Chondrocyte (in vitro differentiated cells): ENCODE results near the gene GRIK3. TPM values are rescaled to one million over a fixed set of nuclear protein-coding genes. Genes with fewer than 3 reads are reported as not detected.

Source experiments
- DNase-seq: peaks from one replicate; pipeline ENCODE4 v3.0.0; 2021; ENCODE audit warnings: mixed read lengths, low spot score
- H3K27ac Mint-ChIP-seq: one replicate; pipeline ENCODE4 v1.8.0; 2021; ENCODE audit warnings: mild to moderate bottlenecking, moderate library complexity, mixed read lengths; ENCODE audit not compliant: unreplicated experiment
- H3K27me3 Mint-ChIP-seq: 2 replicates; pipeline ENCODE4 v1.8.0; 2021; ENCODE audit warnings: low read depth, mixed read lengths
- H3K36me3 Mint-ChIP-seq: 2 replicates; pipeline ENCODE4 v1.8.0; 2021; ENCODE audit warnings: low read depth, mixed read lengths
- H3K4me1 Mint-ChIP-seq: 2 replicates; pipeline ENCODE4 v1.8.0; 2021; ENCODE audit warnings: low read depth, mild to moderate bottlenecking, mixed read lengths
- H3K4me3 Mint-ChIP-seq: one replicate; pipeline ENCODE4 v1.8.0; 2021; ENCODE audit warnings: mild to moderate bottlenecking, moderate library complexity, mixed read lengths; ENCODE audit not compliant: unreplicated experiment
- H3K9me3 Mint-ChIP-seq: 2 replicates; pipeline ENCODE4 v1.8.0; 2021; ENCODE audit warnings: low read depth, mixed read lengths
- total RNA-seq: library from RNA; stranded (reverse); gene quantifications from 3 replicates; pipeline ENCODE4 v1.2.1, GENCODE V29; 2021
- TF ChIP-seq, protein P1 (sequence below): fragments of 200-600 bp; sonication (generic); IDR thresholded peaks from 2 replicates; pipeline ENCODE4 v1.5.0; 2021; ENCODE audit warnings: antibody characterized with exemption, mild to moderate bottlenecking, moderate library complexity

Gene GRIK3
- total RNA-seq, 1 donor from 2014 or later = not detected

DNA sequence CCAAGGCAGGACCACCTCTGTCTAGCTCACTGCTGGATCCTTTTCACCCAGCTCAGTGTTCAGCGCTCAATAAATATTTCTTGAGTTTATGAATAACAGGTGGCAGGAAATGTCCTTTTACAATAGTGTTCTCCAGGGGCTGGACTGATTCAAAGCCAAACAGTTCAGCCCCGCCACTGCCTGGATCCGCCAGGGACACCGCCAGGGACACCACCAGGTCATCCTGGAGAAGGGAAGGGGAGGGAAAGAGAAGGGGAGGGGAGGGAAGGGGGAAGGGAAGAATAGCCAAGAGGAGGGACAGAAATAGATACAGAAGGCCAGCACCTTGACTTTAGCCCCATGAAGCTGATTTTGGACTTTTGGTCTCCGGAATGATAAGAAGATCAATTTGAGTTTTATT is 255.6 kb downstream of the GRIK3 start:
- DNase-seq = no peak
- Mint-ChIP-seq H3K9me3 (no peaks in the 10 kb centered on the region), H3K4me1 (no peaks in the 10 kb centered on the region), H3K27me3 (peaks cover 16% of the 10 kb centered on the region), H3K36me3 (no peaks in the 10 kb centered on the region), H3K4me3 (no peak overlapping the region), H3K27ac (no peak overlapping the region)
- TF ChIP-seq, protein P1, sequence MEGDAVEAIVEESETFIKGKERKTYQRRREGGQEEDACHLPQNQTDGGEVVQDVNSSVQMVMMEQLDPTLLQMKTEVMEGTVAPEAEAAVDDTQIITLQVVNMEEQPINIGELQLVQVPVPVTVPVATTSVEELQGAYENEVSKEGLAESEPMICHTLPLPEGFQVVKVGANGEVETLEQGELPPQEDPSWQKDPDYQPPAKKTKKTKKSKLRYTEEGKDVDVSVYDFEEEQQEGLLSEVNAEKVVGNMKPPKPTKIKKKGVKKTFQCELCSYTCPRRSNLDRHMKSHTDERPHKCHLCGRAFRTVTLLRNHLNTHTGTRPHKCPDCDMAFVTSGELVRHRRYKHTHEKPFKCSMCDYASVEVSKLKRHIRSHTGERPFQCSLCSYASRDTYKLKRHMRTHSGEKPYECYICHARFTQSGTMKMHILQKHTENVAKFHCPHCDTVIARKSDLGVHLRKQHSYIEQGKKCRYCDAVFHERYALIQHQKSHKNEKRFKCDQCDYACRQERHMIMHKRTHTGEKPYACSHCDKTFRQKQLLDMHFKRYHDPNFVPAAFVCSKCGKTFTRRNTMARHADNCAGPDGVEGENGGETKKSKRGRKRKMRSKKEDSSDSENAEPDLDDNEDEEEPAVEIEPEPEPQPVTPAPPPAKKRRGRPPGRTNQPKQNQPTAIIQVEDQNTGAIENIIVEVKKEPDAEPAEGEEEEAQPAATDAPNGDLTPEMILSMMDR = no peak

DNA sequence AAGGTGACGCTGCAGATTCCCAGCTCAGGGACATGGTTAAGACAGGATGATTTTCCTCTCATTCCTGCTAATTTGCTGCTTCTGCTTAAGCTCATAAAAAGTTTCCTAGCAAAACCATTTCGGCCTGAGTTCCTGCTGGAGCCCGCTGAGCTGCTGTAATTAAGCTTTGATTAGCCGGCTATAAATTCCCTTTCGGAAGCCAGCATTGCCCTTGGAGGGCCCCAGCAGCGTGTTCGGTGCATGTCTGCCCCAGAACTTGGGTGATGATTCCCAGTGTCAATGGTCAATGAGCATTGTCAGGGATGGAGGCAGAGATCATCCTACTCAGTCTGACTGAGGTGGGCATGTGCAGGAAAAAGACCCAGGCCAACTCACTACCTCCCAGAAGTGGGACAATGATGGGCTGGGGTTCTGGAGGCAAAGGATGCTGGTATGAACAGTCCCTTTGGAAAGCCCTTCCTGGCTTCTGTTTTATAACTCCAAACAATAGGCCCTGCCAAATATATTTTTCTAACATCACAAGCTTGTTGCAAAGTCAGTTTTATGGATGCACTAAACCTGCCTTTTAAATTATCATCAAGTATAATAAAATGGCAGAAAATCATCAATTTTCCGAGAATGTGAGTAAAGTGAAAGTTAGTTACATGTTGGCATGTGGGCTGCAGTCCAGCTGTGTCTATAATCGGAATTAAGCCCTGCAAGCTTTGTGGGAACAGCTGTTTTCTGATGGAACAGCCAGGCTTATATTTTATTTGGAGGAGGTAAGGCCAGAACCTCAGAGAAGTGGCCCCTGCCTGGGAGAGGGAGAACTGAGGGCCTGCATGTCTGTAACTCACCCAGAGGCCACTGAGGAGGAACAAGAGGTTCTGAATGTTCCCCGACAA is 257.1 kb downstream of the GRIK3 start:
- H3K27ac Mint-ChIP-seq = no peak overlapping the region
- H3K9me3 Mint-ChIP-seq = no peaks in the 10 kb centered on the region
- TF ChIP-seq, protein P1 = no peak
- no peak overlapping the region for H3K4me3 Mint-ChIP-seq
- H3K27me3 Mint-ChIP-seq = peaks cover 16% of the 10 kb centered on the region
- no peaks in the 10 kb centered on the region for H3K36me3 Mint-ChIP-seq
- no peak for DNase-seq
- no peaks in the 10 kb centered on the region for H3K4me1 Mint-ChIP-seq

DNA sequence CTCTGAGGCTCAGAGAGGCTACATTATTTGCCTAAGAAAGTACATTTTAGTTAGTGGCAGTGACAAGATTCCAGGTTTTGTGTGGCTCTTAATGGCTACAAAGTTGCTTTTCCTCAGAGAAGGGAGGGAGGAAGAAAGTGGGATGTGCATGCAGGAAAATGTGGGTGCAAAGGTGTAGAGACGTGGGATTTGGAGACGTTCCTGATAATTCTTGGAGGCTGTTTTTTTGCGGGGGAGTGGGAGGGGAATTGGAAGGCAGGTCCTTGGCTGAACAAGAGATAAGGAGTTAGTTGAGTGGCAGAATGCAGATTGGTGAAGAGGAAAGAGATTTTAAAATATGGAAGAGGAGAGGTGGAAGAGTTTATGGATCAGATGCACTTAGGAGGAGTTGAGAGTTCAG is 258.1 kb downstream of the GRIK3 start:
- H3K27ac Mint-ChIP-seq = no peak overlapping the region
- H3K27me3 Mint-ChIP-seq = peaks cover 24% of the 10 kb centered on the region
- H3K9me3 Mint-ChIP-seq = no peaks in the 10 kb centered on the region

DNA sequence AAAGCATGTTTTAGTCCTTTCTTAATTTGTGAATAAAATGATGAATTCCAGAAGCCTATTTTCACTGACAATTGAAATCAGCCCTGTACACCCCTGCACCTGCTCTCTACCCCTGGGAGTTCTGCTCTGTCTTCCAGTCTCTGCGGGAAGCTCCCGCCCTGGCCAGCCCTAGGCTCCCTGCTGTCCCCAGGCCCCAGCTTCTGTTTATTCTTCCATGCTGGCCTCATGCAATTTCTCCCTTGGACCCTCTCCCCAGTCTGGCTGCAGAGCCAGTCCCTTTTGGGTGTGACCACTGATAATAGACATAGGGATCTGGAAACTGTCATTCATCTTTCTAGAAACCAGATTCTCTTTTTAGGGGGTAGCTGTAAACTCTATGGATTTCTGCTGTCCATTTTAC is 258.6 kb downstream of the GRIK3 start:
- no peak overlapping the region for H3K27ac Mint-ChIP-seq
- no peaks in the 10 kb centered on the region for H3K36me3 Mint-ChIP-seq
- H3K9me3 Mint-ChIP-seq = no peaks in the 10 kb centered on the region
- H3K4me1 Mint-ChIP-seq = no peaks in the 10 kb centered on the region
- DNase-seq = no peak
- no peak overlapping the region for H3K4me3 Mint-ChIP-seq
- TF ChIP-seq, protein P1 = no peak
- H3K27me3 Mint-ChIP-seq = peaks cover 26% of the 10 kb centered on the region

More for the DNA sequence above, 258.1 kb downstream of the GRIK3 start:
- TF ChIP-seq, protein P1 = no peak
- Mint-ChIP-seq H3K36me3 (no peaks in the 10 kb centered on the region), H3K4me1 (no peaks in the 10 kb centered on the region), H3K4me3 (no peak overlapping the region)
- DNase-seq = no peak

DNA sequence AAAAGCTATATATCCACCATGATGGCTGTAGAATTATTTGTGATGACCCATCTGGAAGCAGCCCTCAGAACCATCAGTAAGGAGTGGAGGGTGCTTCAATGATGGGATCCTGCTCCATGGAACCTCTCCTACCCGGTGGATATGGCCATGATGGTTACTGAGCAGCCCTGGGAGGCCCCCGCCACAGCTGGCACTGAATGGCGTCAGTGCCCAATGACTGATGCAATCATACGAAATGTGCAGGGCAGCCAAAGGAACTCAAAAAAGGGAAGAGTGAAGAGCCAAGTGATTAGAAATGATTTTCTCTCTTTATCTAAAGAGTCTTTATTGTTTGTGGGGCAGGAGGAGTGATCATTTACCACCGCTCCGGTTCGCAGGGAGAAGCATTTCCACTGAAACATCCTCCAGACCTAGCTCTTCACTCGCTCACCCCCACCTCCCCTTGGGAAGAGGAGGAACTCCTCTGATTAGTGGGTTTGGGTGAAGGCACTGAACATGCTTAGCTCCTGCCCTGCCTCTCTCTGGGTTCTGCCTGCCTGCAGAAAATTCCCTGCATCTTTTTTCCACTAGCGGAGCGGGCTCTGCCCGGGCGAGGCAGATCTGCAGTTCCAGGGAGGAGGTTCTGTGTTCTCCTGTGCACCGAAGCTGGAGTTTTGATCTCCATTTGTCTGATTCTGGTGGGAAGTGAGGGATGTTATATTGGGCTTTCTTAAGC is 260.3 kb downstream of the GRIK3 start:
- Mint-ChIP-seq H3K36me3 (no peaks in the 10 kb centered on the region), H3K4me3 (no peak overlapping the region), H3K9me3 (no peaks in the 10 kb centered on the region), H3K27me3 (peaks cover 34% of the 10 kb centered on the region), H3K4me1 (no peaks in the 10 kb centered on the region), H3K27ac (no peak overlapping the region)
- TF ChIP-seq, protein P1 = no peak
- DNase-seq = no peak
